Coronary artery (tissue), 2 donors: Measurements from ENCODE around the gene RPL18A.

Experiments used
- DNase-seq: peaks from one replicate; pipeline ENCODE4 v3.0.0-alpha.2; 2017; ENCODE audit warnings: low spot score
- H3K27ac ChIP-seq, 2 donors: fragments of 200-600 bp; sonication (generic); one replicate each; pipeline ENCODE4 v1.5.1; 2016 to 2019
- H3K4me3 ChIP-seq: fragments of 200-600 bp; sonication (generic); 2 replicates; pipeline ENCODE4 v1.5.1; 2016; ENCODE audit warnings: mild to moderate bottlenecking, moderate library complexity
- CTCF ChIP-seq: fragments of 200-600 bp; sonication (generic); IDR thresholded peaks from one replicate; pipeline ENCODE4 v1.5.1; 2019; ENCODE audit warnings: antibody characterized with exemption

RPL18A gene

GRCh38 chr19:17889609-17890214 lies 30.0 kb downstream of the RPL18A start:
- Histone ChIP-seq H3K4me3 (no peak overlapping the region), H3K27ac (no peak overlapping the region)
- no peak for DNase-seq
- TF ChIP-seq CTCF, result no peak

GRCh38 chr19:17893766-17894165 lies 34.1 kb downstream of the RPL18A start:
- TF ChIP-seq CTCF, result no peak
- DNase-seq, result no peak
- Histone ChIP-seq H3K27ac (no peak overlapping the region), H3K4me3 (no peak overlapping the region)

GRCh38 chr19:17902701-17903100 lies 43.0 kb downstream of the RPL18A start:
- no peak for DNase-seq
- H3K27ac ChIP-seq, result no peak overlapping the region
- no peak for TF ChIP-seq CTCF
- H3K4me3 ChIP-seq, result no peak overlapping the region

- no peak for DNase-seq
- no peak overlapping the region for H3K27ac ChIP-seq
- H3K4me3 ChIP-seq, result no peak overlapping the region
- TF ChIP-seq CTCF, result no peak
Observed at GRCh38 chr19:17908244-17908643, 48.5 kb downstream of the RPL18A start.

GRCh38 chr19:17909003-17909732 lies 49.5 kb downstream of the RPL18A start:
- Histone ChIP-seq H3K27ac (no peak overlapping the region), H3K4me3 (no peak overlapping the region)
- DNase-seq, result no peak
- TF ChIP-seq CTCF, result no peak

- Histone ChIP-seq H3K4me3 (no peak overlapping the region), H3K27ac (no peak overlapping the region)
- DNase-seq, result no peak
- TF ChIP-seq CTCF, result no peak
Observed at GRCh38 chr19:17910791-17911360, 51.2 kb downstream of the RPL18A start.
